Ishikawa (cell line): ENCODE measurements around the gene SOST.

ENCODE experiments used
- CEBPB ChIP-seq: IDR thresholded peaks from 2 replicates; pipeline ENCODE4 v1.6.1; 2012
- CREB1 ChIP-seq: IDR thresholded peaks from 2 replicates; pipeline ENCODE4 v1.6.1; 2012; ENCODE audit warnings: low read depth
- EGR1 ChIP-seq: IDR thresholded peaks from 2 replicates; pipeline ENCODE4 v1.6.1; 2012
- EP300 ChIP-seq: IDR thresholded peaks from 2 replicates; pipeline ENCODE4 v1.6.1; 2012; ENCODE audit warnings: borderline replicate concordance
- FOXM1 ChIP-seq: IDR thresholded peaks from 2 replicates; pipeline ENCODE4 v1.6.1; 2012; ENCODE audit warnings: low read depth, borderline replicate concordance
- NFIC ChIP-seq: IDR thresholded peaks from 2 replicates; pipeline ENCODE4 v1.6.1; 2012
- RAD21 ChIP-seq: IDR thresholded peaks from 2 replicates; pipeline ENCODE4 v1.6.1; 2012; ENCODE audit warnings: low read depth
- TAF1 ChIP-seq: IDR thresholded peaks from 2 replicates; pipeline ENCODE4 v1.6.1; 2012; ENCODE audit warnings: low read depth, mild to moderate bottlenecking
- TCF12 ChIP-seq: IDR thresholded peaks from 2 replicates; pipeline ENCODE4 v1.6.1; 2012; ENCODE audit warnings: low read depth
- TEAD4 ChIP-seq: IDR thresholded peaks from 2 replicates; pipeline ENCODE4 v1.6.1; 2012
- YY1 ChIP-seq: IDR thresholded peaks from 2 replicates; pipeline ENCODE4 v1.6.1; 2012; ENCODE audit warnings: low read depth
- ZBTB7A ChIP-seq: IDR thresholded peaks from 2 replicates; pipeline ENCODE4 v1.6.1; 2012; ENCODE audit warnings: low read depth
- TF ChIP-seq, protein P1 (sequence below): IDR thresholded peaks from 2 replicates; pipeline ENCODE4 v1.6.1; 2012
- TF ChIP-seq, protein P2 (sequence below): IDR thresholded peaks from 2 replicates; pipeline ENCODE4 v1.6.1; 2012
- TF ChIP-seq, protein P3 (sequence below): IDR thresholded peaks from 2 replicates; pipeline ENCODE4 v1.6.1; 2012; ENCODE audit warnings: low read depth, mild to moderate bottlenecking

Gene SOST

GRCh38 chr17:43721537-43722268 is 36.9 kb downstream of the SOST start:
- TF ChIP-seq TCF12 (no peak), CEBPB (no peak)

- TF ChIP-seq TEAD4 (no peak), NFIC (no peak), RAD21 (no peak), FOXM1 (no peak), EGR1 (no peak)
- TF ChIP-seq, protein P1, sequence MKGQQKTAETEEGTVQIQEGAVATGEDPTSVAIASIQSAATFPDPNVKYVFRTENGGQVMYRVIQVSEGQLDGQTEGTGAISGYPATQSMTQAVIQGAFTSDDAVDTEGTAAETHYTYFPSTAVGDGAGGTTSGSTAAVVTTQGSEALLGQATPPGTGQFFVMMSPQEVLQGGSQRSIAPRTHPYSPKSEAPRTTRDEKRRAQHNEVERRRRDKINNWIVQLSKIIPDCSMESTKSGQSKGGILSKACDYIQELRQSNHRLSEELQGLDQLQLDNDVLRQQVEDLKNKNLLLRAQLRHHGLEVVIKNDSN, result no peak
- TF ChIP-seq, protein P2, sequence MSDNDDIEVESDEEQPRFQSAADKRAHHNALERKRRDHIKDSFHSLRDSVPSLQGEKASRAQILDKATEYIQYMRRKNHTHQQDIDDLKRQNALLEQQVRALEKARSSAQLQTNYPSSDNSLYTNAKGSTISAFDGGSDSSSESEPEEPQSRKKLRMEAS, result no peak
- TF ChIP-seq, protein P3, sequence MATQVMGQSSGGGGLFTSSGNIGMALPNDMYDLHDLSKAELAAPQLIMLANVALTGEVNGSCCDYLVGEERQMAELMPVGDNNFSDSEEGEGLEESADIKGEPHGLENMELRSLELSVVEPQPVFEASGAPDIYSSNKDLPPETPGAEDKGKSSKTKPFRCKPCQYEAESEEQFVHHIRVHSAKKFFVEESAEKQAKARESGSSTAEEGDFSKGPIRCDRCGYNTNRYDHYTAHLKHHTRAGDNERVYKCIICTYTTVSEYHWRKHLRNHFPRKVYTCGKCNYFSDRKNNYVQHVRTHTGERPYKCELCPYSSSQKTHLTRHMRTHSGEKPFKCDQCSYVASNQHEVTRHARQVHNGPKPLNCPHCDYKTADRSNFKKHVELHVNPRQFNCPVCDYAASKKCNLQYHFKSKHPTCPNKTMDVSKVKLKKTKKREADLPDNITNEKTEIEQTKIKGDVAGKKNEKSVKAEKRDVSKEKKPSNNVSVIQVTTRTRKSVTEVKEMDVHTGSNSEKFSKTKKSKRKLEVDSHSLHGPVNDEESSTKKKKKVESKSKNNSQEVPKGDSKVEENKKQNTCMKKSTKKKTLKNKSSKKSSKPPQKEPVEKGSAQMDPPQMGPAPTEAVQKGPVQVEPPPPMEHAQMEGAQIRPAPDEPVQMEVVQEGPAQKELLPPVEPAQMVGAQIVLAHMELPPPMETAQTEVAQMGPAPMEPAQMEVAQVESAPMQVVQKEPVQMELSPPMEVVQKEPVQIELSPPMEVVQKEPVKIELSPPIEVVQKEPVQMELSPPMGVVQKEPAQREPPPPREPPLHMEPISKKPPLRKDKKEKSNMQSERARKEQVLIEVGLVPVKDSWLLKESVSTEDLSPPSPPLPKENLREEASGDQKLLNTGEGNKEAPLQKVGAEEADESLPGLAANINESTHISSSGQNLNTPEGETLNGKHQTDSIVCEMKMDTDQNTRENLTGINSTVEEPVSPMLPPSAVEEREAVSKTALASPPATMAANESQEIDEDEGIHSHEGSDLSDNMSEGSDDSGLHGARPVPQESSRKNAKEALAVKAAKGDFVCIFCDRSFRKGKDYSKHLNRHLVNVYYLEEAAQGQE, result no peak
Measured at GRCh38 chr17:43720311-43721060, 38.1 kb downstream of the SOST start.

- TF ChIP-seq RAD21 (no peak), YY1 (no peak), EGR1 (no peak), ZBTB7A (no peak), CREB1 (no peak)
- TF ChIP-seq, protein P1, result no peak
Measured at GRCh38 chr17:43719578-43719977, 39.0 kb downstream of the SOST start.

- TF ChIP-seq EGR1, result no peak
- no peak for TF ChIP-seq EP300
- no peak for TF ChIP-seq ZBTB7A
- TF ChIP-seq TEAD4, result no peak
- TF ChIP-seq, protein P2, result no peak
- TF ChIP-seq RAD21, result no peak
- no peak for TF ChIP-seq CREB1
- no peak for TF ChIP-seq CEBPB
- TF ChIP-seq, protein P1, result no peak
- no peak for TF ChIP-seq NFIC
- no peak for TF ChIP-seq TCF12
- TF ChIP-seq FOXM1, result no peak
- TF ChIP-seq TAF1, result no peak
- TF ChIP-seq, protein P3, result no peak
- no peak for TF ChIP-seq YY1
Measured at GRCh38 chr17:43718544-43718943, 40.0 kb downstream of the SOST start.

- TF ChIP-seq EGR1, result no peak
- TF ChIP-seq, protein P3, result no peak
- TF ChIP-seq TCF12, result no peak
- TF ChIP-seq, protein P2, result no peak
- no peak for TF ChIP-seq ZBTB7A
- TF ChIP-seq CEBPB, result no peak
- no peak for TF ChIP-seq RAD21
- TF ChIP-seq TEAD4, result no peak
Measured at GRCh38 chr17:43717913-43718312, 40.7 kb downstream of the SOST start.
